HG03045 (cell line): ENCODE results near the gene NBPF20.
"Not testable (repeated sequence)": the region's sequence is repeated elsewhere in the genome, so short reads cannot be mapped to it uniquely, and the experiment has no call there.

Experiments used
- ATAC-seq: cut with Tn5 transposase; IDR thresholded peaks from one replicate; pipeline ENCODE4 v1.9.1; 2021; ENCODE audit warnings: mild to moderate bottlenecking, moderate library complexity; ENCODE audit not compliant: unreplicated experiment

Gene NBPF20

DNA sequence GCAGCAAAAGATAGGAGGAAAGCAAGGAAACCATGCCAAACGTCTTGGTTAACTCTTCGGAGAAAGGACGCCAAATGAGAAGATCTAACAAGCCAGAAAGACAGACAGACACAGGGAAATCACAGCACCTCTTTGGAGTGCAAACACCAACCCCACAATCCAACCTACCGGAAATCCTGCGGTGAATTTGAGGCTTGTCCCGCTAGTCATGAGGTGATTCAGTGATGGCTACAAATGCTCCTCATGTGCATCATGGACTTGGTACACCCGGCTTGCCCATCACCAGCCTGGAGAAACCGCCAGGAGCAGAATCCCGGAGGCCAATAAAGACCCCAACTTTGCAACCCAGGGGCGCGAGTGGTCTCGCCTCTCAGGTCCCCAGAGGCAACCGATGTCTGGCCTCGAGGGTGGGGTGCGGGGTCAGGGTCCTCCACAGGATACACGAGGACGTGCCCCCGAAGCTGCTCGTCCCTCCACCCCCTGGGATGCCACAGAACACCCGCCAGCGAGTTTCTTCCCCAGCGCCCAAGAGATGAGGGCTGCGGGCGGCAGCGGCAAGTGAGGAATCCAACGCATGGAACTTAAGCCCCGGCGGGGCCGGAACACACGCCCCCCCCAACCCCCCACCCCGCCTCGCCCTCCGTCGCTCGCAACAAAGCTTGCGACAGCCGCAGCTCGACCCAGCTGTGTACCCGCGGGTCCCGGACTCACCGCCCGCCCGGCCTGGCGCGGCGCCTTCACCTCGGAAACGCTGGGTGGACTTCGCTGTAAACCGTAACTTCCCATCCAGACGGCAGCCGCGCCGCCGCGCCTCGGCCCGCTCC lies 579 bp downstream of the NBPF20 start:
- ATAC-seq: peak; percentile 57

GRCh38 chr1:145415149-145415548 lies 10.3 kb downstream of the NBPF20 start:
- ATAC-seq: not testable (repeated sequence)

DNA sequence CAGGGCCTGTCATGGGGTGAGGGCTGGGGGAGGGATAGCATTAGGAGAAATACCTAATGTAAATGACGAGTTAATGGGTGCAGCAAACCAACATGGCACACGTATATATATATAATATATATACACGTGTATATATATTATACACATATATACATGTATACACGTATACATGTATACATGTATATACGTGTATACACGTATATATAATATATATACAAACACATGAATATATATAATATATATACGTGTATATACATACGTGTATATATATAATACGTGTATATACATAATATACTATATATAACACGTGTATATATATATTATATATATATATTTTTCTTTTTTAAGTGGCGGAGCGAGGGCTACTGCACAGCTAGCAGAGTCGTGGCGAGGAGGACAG lies 18.1 kb downstream of the NBPF20 start:
- ATAC-seq: not testable (repeated sequence)

DNA sequence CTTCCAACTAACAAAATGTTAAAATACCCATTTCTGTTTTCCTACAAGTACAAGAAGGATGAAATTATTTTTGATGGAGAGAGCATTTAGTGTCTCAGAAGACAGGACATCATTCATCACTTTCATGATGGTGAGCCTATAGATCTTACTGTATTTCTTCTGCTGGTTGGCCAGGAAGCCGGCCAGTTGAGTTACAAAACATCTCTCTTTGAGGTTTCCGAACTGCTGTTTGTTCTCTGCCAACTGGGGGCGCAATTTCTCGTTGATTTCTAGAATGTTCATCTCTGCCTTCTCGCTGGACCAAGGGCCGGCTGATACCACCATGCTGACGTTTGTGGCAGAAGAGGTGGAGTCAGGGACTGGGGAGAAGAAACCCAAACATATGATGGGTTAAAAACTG lies 20.5 kb downstream of the NBPF20 start:
- not testable (repeated sequence) for ATAC-seq

DNA sequence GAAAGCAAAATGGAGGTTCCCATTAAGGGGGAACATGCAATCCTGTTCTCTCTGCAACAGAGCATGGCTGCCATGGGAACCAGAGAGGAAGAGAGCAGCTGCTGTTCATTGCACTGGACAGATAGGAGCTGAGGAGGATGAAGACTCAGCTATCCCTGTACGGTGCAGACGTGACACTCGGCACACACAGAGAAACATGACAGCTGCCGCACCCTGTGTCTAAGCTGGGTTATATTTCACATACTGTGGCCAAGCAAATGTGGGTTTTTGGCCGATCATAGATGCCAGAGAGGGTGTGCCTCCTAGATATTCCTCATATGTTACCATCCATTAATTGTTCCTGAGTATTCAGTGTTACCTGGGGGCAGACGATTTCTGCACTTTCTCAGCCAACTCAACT lies 24.7 kb downstream of the NBPF20 start:
- not testable (repeated sequence) for ATAC-seq
